T-cell (primary cell): Measurements from ENCODE around the gene RPS19BP1. TPM values are rescaled to one million over a fixed set of nuclear protein-coding genes. Genes with fewer than 3 reads are reported as not detected.

ENCODE experiments used
- ATAC-seq, 4 experiments: fragments of 200-7000 bp in 3 of 4; fragments of 150-1000 bp in 1 of 4; cut with Tn5 transposase; replicated peaks in 1 of 4; 1 replicate in 3 of 4; 2 replicates in 1 of 4; pipeline ENCODE4 v1.10.0; 2021; ENCODE audit warnings: moderate library complexity in 3 of 4, mild to moderate bottlenecking in 2 of 4, moderate number of reproducible peaks in 1 of 4
- CTCF ChIA-PET, 2 donors: fragments of 300-600 bp; sonication (Branson Sonifier 250); formaldehyde crosslinking; loops; one replicate each; lab custom pipeline; 2022; ENCODE audit warnings: antibody characterized with exemption in 2 of 2; lab: Charles Lee
- POLR2A ChIA-PET, 2 donors: fragments of 300-600 bp; sonication (Branson Sonifier 250); formaldehyde crosslinking; loops; one replicate each; lab custom pipeline; 2022; ENCODE audit warnings: antibody characterized with exemption in 2 of 2; lab: Charles Lee
- DNase-seq, 35 experiments: peaks; one replicate each; pipeline versions ENCODE4 v3.0.0 to v3.0.0-alpha.2; 2013 to 2023
- H3K27ac ChIP-seq: one replicate; pipeline ENCODE4 v1.5.1; 2013; ENCODE audit warnings: low read length
- H3K27me3 ChIP-seq, 2 experiments: replicated peaks in 1 of 2; 1 replicate in 1 of 2; 2 replicates in 1 of 2; pipeline versions ENCODE4 v1.6.1 to v1.7.0; 2013; ENCODE audit warnings: low read length in 1 of 2, mixed read lengths in 1 of 2; ENCODE audit not compliant: control insufficient read depth in 2 of 2, insufficient read depth in 2 of 2; ENCODE audit errors: extremely low read depth in 1 of 2
- H3K36me3 ChIP-seq, 2 donors: 1 replicate in 1 of 2; 2 replicates in 1 of 2; pipeline versions ENCODE4 v1.6.1 to v1.7.0; 2013; ENCODE audit warnings: low read length in 1 of 2; ENCODE audit not compliant: control insufficient read depth in 2 of 2, insufficient read depth in 1 of 2; ENCODE audit errors: extremely low read depth in 1 of 2
- H3K4me1 ChIP-seq, 2 experiments: 1 replicate in 1 of 2; 2 replicates in 1 of 2; pipeline versions ENCODE4 v1.6.1 to v1.7.0; 2013; ENCODE audit warnings: low read length in 2 of 2, mixed read lengths in 1 of 2; ENCODE audit not compliant: insufficient read depth in 2 of 2, control insufficient read depth in 1 of 2; ENCODE audit errors: extremely low read depth in 1 of 2
- H3K4me3 ChIP-seq, 2 donors: 1 replicate in 1 of 2; 2 replicates in 1 of 2; pipeline versions ENCODE4 v1.5.1 to v1.7.0; 2013; ENCODE audit warnings: mild to moderate bottlenecking in 2 of 2, low read length in 1 of 2, moderate library complexity in 1 of 2; ENCODE audit not compliant: control insufficient read depth in 1 of 2; ENCODE audit errors: extremely low read depth in 1 of 2
- H3K9me3 ChIP-seq: 2 replicates; pipeline ENCODE4 v1.7.0; 2013
- H3K27ac Mint-ChIP-seq, 2 donors: one replicate each; pipeline ENCODE4 v1.8.0; 2020 to 2021; ENCODE audit warnings: mild to moderate bottlenecking in 2 of 2, mixed read lengths in 2 of 2
- H3K27me3 Mint-ChIP-seq, 2 donors: one replicate each; pipeline ENCODE4 v1.8.0; 2021 to 2022; ENCODE audit warnings: mixed read lengths in 2 of 2
- H3K36me3 Mint-ChIP-seq: one replicate; pipeline ENCODE4 v1.8.0; 2021; ENCODE audit warnings: mixed read lengths
- H3K4me1 Mint-ChIP-seq, 3 donors: one replicate each; pipeline ENCODE4 v1.8.0; 2020 to 2022; ENCODE audit warnings: mixed read lengths in 3 of 3, mild to moderate bottlenecking in 1 of 3
- H3K4me3 Mint-ChIP-seq, 3 donors: one replicate each; pipeline ENCODE4 v1.8.0; 2020 to 2022; ENCODE audit warnings: mild to moderate bottlenecking in 3 of 3, mixed read lengths in 3 of 3, moderate library complexity in 3 of 3
- H3K9me3 Mint-ChIP-seq, 3 donors: one replicate each; pipeline ENCODE4 v1.8.0; 2020 to 2022; ENCODE audit warnings: mixed read lengths in 3 of 3
- WGBS: methylation state at CpG from one replicate; pipeline ENCODE4 v1.1.5; 2013; ENCODE audit warnings: missing lambda C conversion rate; ENCODE audit not compliant: insufficient coverage; 5-methylcytosine and 5-hydroxymethylcytosine counted together
- total RNA-seq, 35 experiments: library from RNA in 6 of 35; stranded (reverse) in 6 of 35; fragments of 120-200 nt in 1 of 35; gene quantifications; one replicate each; pipeline versions ENCODE4 v1.2.1 to v1.2.4 and lab custom pipeline; 2013 to 2026

Gene RPS19BP1
- total RNA-seq, 5 donors from 2014 or later (not counting 1 experiment from before 2014, with no cell fraction given), result 42.4 to 76.8 (median 73.5) TPM

DNA sequence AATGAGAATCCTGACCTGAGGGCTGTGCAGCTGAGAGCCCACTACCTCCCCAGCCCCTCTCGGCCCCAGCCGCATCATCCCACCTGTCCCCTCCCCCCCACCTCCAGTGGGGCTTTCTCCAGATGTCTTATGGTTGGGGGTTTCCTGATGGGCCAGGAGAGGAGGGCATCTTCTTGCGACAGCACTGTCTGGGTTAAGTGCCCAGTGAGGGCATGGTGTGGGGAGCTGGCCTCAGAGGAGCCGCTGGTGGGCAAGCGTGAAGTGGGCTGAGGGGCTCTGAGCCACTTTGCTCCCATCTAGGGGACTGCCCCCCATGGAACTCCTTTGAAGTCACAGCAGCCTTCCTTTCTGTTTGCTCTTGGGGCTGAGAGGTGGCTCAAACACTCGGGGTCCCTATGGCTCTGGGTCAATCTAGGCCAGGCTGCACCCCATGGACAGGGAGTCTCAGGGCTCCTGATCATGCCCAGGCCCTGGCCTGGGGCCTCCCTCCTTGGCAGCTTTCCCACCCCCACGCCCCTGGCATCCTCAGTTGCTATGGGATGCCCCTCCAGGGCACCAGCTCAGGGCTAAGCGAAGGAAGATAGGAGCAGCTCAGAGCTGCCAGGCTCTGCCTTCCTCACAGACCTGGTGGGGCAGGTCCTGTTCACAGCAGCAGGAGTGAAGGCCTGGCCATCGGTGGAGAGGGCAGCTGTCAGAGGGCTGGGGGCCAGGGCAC lies 41.4 kb downstream of the RPS19BP1 start:
- H3K4me1 Mint-ChIP-seq, result peaks cover 9 to 17% (median 11%) of the 10 kb centered on the region in 3 donors
- no peak for ATAC-seq
- 83% methylated on average over 5 of the region's 9 CpGs for WGBS
- H3K4me3 ChIP-seq, result no peak overlapping the region
- peaks cover 0 to 25% of the 10 kb centered on the region in 2 experiments for H3K27me3 ChIP-seq
- POLR2A ChIA-PET, result interaction anchor here in 1 of 2 donors (0.6 kb wide), 1 partner anchor 596 kb away, joined by 3 read pairs; no protein-coding TSS in a partner anchor
- CTCF ChIA-PET, result interaction anchor here in 1 of 2 donors (0.8 to 1.6 kb wide), 2 partner anchors 38 to 553 kb away, joined by 3 to 8 read pairs; no protein-coding TSS in a partner anchor
- H3K36me3 Mint-ChIP-seq, result no peaks in the 10 kb centered on the region
- H3K27ac Mint-ChIP-seq, result no peak overlapping the region
- no peak overlapping the region for H3K4me3 Mint-ChIP-seq
- H3K27ac ChIP-seq, result no peak overlapping the region
- no peak for DNase-seq
- no peaks in the 10 kb centered on the region for H3K9me3 Mint-ChIP-seq
- H3K9me3 ChIP-seq, result no peaks in the 10 kb centered on the region
- H3K27me3 Mint-ChIP-seq, result no peaks in the 10 kb centered on the region
- no peaks in the 10 kb centered on the region for H3K36me3 ChIP-seq
- peaks cover 0 to 14% of the 10 kb centered on the region in 2 experiments for H3K4me1 ChIP-seq

DNA sequence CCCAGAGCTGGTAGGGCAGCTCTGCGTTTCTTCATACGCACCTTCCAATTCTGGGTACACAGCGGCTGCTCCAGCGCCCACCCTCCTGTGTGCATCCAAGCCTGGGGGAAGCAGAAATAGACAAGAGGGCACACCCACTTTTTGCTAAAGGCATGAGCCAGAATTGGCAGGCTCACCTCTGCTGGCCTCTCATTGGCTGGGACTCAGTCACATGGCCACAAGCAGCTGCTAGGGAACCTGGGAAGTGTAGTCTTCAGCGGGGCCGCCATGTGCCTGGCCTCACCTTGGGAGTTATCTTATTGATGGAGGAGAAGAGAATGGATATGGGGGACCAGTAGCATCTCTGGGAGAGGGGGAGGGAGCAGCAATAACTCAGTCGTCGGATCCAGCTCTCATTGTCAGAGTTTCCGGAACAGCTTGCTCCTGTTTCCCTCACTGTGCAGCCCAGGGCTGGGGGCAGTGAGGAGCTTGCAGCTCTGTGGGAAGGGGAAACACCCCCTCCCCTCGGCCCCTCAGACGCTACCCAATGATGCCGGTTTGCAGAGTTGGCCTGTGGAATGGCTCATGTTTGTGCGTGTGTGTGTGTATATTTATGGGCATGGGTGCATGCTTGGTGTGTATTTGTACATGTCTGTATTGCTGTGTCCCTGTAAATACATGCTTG lies 42.3 kb downstream of the RPS19BP1 start:
- Mint-ChIP-seq H3K27ac (peak overlapping the region in 1 of 2 donors; percentile 69), H3K36me3 (no peaks in the 10 kb centered on the region), H3K9me3 (no peaks in the 10 kb centered on the region), H3K27me3 (no peaks in the 10 kb centered on the region), H3K4me1 (peaks cover 8 to 17% (median 11%) of the 10 kb centered on the region in 3 donors), H3K4me3 (peak overlapping the region in 1 of 3 donors; percentile 70)
- peak; percentile 40 to 93 (median 78) for DNase-seq
- 49% methylated on average over 12 of the region's 13 CpGs for WGBS
- H3K27ac ChIP-seq, result no peak overlapping the region
- H3K36me3 ChIP-seq, result no peaks in the 10 kb centered on the region
- H3K4me3 ChIP-seq, result no peak overlapping the region
- ATAC-seq, result peak; percentile 98 to 99 (median 98)
- ChIA-PET CTCF (interaction anchor here in 1 of 2 donors (0.7 to 1.6 kb wide), 2 partner anchors 39 to 172 kb away, joined by 3 to 8 read pairs; no protein-coding TSS in a partner anchor), POLR2A (interaction anchor here (0.6 to 1.0 kb wide), 3 partner anchors 40 to 150 kb away, joined by 3 to 9 read pairs (median 5); no protein-coding TSS in a partner anchor)
- peaks cover 0 to 25% of the 10 kb centered on the region in 2 experiments for H3K27me3 ChIP-seq
- H3K4me1 ChIP-seq, result peaks cover 0 to 12% of the 10 kb centered on the region in 2 experiments
- H3K9me3 ChIP-seq, result no peaks in the 10 kb centered on the region

DNA sequence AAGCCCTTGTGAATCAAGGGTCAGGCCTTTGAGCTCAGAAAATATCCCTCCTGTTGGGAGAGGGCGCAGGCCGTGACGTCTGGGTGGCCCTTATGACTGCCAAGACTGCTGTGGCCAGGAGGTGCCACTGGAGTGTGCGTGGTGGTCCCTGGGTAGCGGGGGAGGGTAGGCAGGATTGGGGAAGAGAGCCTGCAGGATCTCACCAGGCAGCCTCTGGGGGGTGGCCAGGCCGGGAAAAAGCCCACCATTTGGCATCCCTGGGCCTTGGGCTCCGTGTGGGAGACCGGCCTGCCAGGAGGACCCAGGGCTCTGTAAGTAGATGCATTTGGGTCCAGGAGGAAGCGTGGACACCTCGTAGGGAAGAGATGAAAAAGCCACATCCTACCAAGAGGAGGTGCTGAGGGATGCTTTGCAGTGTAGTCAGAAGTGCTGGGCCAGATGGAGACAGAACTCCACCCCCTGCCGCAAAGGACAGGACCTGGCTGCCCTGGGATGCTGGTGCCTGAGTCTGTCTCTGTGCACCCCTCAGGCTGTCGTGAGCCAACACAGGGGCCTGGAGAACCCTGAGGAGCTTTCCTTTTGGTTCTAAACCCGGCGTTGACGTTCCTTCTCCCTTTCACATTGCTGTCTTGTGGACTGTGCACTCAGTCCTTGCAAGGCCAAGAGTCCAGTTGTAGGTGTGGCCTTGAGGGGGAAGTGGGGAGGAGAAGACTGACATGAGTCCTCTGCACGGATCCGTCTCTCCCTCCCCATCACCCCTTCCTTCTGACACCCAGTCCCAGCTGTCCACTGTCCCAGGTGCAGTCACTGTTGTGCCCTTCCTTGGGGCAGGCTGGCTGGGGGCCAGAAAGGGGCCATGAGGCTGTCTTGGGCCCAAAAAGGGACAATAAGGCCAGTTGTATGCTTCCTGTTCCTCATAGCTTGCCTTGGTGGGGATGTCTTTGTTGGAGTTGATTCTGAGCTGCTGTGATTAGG lies 43.2 kb downstream of the RPS19BP1 start:
- peaks cover 0 to 25% of the 10 kb centered on the region in 2 experiments for H3K27me3 ChIP-seq
- no peak overlapping the region for H3K27ac ChIP-seq
- Mint-ChIP-seq H3K4me3 (peak overlapping the region in 1 of 3 donors; percentile 70), H3K4me1 (peaks cover 8 to 17% (median 11%) of the 10 kb centered on the region in 3 donors), H3K9me3 (no peaks in the 10 kb centered on the region), H3K27me3 (no peaks in the 10 kb centered on the region), H3K27ac (peak overlapping the region in 1 of 2 donors; percentile 69), H3K36me3 (no peaks in the 10 kb centered on the region)
- 95% methylated on average over 8 of the region's 17 CpGs for WGBS
- H3K4me3 ChIP-seq, result no peak overlapping the region
- no peaks in the 10 kb centered on the region for H3K36me3 ChIP-seq
- ChIA-PET CTCF (interaction anchor here (0.6 to 1.6 kb wide), 2 partner anchors 40 to 323 kb away, joined by 4 to 8 read pairs; no protein-coding TSS in a partner anchor), POLR2A (interaction anchor here (0.6 to 1.0 kb wide), 3 partner anchors 41 to 149 kb away, joined by 3 to 9 read pairs (median 5); no protein-coding TSS in a partner anchor)
- DNase-seq, result no peak
- H3K4me1 ChIP-seq, result peaks cover 0 to 12% of the 10 kb centered on the region in 2 experiments
- no peak for ATAC-seq
- H3K9me3 ChIP-seq, result no peaks in the 10 kb centered on the region

DNA sequence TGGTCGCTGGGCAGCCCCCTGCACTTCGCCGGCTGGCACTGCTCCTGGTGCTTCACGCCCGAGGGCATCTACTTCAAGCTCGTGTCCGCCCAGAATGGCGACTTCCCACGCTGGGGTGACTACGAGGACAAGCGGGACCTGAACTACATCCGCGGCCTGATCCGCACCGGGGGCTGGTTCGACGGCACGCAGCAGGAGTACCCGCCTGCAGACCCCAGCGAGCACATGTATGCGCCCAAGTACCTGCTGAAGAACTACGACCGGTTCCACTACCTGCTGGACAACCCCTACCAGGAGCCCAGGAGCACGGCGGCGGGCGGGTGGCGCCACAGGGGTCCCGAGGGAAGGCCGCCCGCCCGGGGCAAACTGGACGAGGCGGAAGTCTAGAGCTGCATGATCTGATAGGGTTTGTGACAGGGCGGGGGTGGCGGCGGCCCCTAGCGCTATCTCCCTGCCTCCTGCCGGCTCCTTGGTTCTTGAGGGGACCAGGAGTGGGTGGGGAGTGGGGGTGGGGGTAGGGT lies 43.9 kb downstream of the RPS19BP1 start:
- H3K27ac ChIP-seq, result no peak overlapping the region
- peaks cover 0 to 29% of the 10 kb centered on the region in 2 experiments for H3K27me3 ChIP-seq
- H3K9me3 ChIP-seq, result no peaks in the 10 kb centered on the region
- Mint-ChIP-seq H3K27me3 (no peaks in the 10 kb centered on the region), H3K27ac (no peak overlapping the region), H3K9me3 (no peaks in the 10 kb centered on the region), H3K4me1 (peaks cover 8 to 17% (median 11%) of the 10 kb centered on the region in 3 donors), H3K36me3 (no peaks in the 10 kb centered on the region), H3K4me3 (no peak overlapping the region)
- WGBS, result 94% methylated on average over 32 of the region's 39 CpGs
- no peaks in the 10 kb centered on the region for H3K36me3 ChIP-seq
- no peak overlapping the region for H3K4me3 ChIP-seq
- POLR2A ChIA-PET, result no interaction called here
- CTCF ChIA-PET, result interaction anchor here in 1 of 2 donors (0.6 kb wide), 1 partner anchor 323 kb away, joined by 4 read pairs; no protein-coding TSS in a partner anchor
- ATAC-seq (no peak), DNase-seq (no peak)
- peaks cover 0 to 12% of the 10 kb centered on the region in 2 experiments for H3K4me1 ChIP-seq

DNA sequence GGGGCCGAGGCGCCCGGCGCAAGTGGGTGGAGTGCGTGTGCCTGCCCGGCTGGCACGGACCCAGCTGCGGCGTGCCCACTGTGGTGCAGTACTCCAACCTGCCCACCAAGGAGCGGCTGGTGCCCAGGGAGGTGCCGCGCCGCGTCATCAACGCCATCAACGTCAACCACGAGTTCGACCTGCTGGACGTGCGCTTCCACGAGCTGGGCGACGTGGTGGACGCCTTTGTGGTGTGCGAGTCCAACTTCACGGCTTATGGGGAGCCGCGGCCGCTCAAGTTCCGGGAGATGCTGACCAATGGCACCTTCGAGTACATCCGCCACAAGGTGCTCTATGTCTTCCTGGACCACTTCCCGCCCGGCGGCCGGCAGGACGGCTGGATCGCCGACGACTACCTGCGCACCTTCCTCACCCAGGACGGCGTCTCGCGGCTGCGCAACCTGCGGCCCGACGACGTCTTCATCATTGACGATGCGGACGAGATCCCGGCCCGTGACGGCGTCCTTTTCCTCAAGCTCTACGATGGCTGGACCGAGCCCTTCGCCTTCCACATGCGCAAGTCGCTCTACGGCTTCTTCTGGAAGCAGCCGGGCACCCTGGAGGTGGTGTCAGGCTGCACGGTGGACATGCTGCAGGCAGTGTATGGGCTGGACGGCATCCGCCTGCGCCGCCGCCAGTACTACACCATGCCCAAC lies 44.6 kb downstream of the RPS19BP1 start:
- H3K36me3 Mint-ChIP-seq, result no peaks in the 10 kb centered on the region
- ATAC-seq, result no peak
- WGBS, result 98% methylated on average over 70 of the region's 70 CpGs
- ChIA-PET CTCF (no interaction called here), POLR2A (no interaction called here)
- no peak overlapping the region for H3K27ac Mint-ChIP-seq
- Histone ChIP-seq H3K9me3 (no peaks in the 10 kb centered on the region), H3K27ac (no peak overlapping the region), H3K4me3 (no peak overlapping the region), H3K27me3 (peaks cover 0 to 32% of the 10 kb centered on the region in 2 experiments), H3K36me3 (no peaks in the 10 kb centered on the region), H3K4me1 (peaks cover 0 to 12% of the 10 kb centered on the region in 2 experiments)
- peaks cover 5 to 10% (median 8%) of the 10 kb centered on the region in 3 donors for H3K4me1 Mint-ChIP-seq
- H3K27me3 Mint-ChIP-seq, result no peaks in the 10 kb centered on the region
- no peak overlapping the region for H3K4me3 Mint-ChIP-seq
- DNase-seq, result no peak
- H3K9me3 Mint-ChIP-seq, result no peaks in the 10 kb centered on the region
